Measurements from ENCODE around the gene ATP8B1.
A peak's percentile ranks its signal among the peaks of the same experiment; 100 is the strongest.
"Not testable (repeated sequence)": the region's sequence is repeated elsewhere in the genome, so short reads cannot be mapped to it uniquely, and the experiment has no call there.

ATP8B1 gene

GRCh38 chr18:57764995-57765394 is 38.1 kb downstream of the ATP8B1 start:
- DNase-seq (ENCODE audit: low read depth): no peak

GRCh38 chr18:57764087-57764486 is 39.0 kb downstream of the ATP8B1 start:
- DNase-seq (ENCODE audit: low read depth): no peak

- DNase-seq (ENCODE audit: low read depth): no peak
These were observed 40.4 kb downstream of the ATP8B1 start for GRCh38 chr18:57762686-57763085.

DNA sequence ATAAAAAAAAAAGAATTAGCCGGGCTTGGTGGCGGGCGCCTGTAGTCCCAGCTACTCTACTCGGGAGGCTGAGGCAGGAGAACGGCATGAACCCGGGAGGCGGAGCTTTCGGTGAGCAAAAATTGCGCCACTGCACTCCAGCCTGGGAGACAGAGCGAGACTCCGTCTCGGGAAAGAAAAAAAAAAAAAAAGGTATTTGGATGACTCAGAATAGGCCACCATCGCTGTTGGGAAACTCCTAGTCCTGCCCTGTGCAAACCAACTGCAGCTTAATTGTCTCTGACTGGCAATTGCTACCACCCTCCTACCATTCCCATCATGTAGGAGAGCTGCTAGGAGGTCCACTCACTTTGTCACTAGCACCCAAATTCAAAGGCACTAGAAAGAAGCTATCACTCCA is 43.5 kb downstream of the ATP8B1 start:
- no peak for DNase-seq (ENCODE audit: low read depth)

DNA sequence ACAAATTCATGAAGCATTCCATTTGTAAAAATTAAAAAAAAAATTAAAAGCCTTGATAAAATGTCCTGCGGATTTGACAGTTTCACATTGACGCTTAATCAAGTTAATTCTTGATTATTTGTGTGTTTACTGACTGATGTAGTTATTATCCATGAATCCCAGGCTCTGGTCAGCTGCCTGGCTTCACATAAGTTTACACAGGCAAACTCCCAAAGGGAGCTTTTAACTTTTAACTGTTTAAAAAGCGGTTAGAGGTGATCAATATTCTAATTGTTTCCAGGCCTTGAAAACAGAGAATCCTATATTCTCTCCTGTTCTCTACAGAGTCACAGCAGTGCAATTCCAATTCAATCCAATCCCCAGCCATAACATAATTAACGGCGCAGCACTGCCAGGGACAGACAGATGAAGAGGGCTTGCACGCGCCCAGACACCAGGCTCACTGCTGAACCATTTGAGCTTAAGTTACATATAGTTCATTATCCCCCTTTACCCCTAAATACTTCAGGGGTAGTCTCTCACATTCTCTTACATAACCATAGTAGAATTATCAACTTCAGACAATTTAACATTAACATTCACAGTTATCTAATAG is 47.5 kb downstream of the ATP8B1 start:
- no peak for DNase-seq (ENCODE audit: low read depth)

- no peak for DNase-seq (ENCODE audit: low read depth)
These were observed 48.4 kb downstream of the ATP8B1 start for GRCh38 chr18:57754577-57755338.

- no peak for DNase-seq (ENCODE audit: low read depth)
These were observed 50.1 kb downstream of the ATP8B1 start for GRCh38 chr18:57753063-57753462.

GRCh38 chr18:57749604-57749970 is 53.5 kb downstream of the ATP8B1 start:
- no peak for DNase-seq (ENCODE audit: low read depth)

- DNase-seq (ENCODE audit: low read depth): no peak
These were observed 54.1 kb downstream of the ATP8B1 start for GRCh38 chr18:57748770-57749603.

GRCh38 chr18:57747809-57748680 is 55.1 kb downstream of the ATP8B1 start:
- DNase-seq (ENCODE audit: low read depth): no peak

- no peak for DNase-seq (ENCODE audit: low read depth)
These were observed 58.9 kb downstream of the ATP8B1 start for GRCh38 chr18:57744211-57744694.

DNA sequence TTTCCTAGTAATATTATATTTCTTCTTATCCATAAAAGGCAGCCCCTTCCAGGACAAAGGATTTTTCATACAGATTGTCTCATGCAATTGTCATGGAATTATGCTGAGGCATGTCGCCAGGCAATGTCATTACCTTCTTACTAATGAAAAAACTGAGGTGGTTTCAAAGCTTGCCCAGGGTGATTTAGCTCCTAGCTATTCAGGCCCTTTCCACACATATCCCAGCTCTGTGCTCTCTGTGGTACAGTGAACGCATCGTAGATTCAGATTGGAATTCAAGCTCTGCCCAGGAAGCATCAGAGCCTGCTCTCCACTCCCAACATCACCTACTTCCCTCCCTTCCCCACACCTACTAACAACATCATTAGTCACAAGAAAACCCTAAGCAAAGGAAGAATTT is 60.1 kb downstream of the ATP8B1 start:
- no peak for DNase-seq (ENCODE audit: low read depth)

GRCh38 chr18:57741273-57741672 is 61.8 kb downstream of the ATP8B1 start:
- no peak for DNase-seq (ENCODE audit: low read depth)

DNA sequence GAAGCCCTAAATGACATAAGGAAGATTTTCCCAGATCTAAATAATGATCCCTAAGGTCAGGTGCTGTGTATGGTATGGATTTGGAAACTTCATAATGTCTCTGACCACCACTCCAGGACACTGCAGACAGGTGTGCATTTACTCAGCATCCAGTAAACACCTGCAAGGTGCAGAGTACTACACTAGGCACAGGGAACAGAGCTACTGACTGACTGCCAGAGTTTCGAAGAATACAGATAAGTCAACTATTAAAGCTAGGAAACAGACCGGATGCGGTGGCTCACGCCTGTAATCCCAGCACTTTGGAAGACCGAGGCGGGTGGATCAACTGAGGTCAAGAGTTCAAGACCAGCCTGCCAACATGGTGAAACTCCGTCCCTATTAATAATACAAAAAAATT is 65.0 kb downstream of the ATP8B1 start:
- DNase-seq (ENCODE audit: low read depth): no peak

GRCh38 chr18:57737400-57738060 is 65.6 kb downstream of the ATP8B1 start:
- DNase-seq (ENCODE audit: low read depth): peak; percentile 85

GRCh38 chr18:57735042-57735441 is 68.1 kb downstream of the ATP8B1 start:
- not testable (repeated sequence) for DNase-seq (ENCODE audit: low read depth)

DNA sequence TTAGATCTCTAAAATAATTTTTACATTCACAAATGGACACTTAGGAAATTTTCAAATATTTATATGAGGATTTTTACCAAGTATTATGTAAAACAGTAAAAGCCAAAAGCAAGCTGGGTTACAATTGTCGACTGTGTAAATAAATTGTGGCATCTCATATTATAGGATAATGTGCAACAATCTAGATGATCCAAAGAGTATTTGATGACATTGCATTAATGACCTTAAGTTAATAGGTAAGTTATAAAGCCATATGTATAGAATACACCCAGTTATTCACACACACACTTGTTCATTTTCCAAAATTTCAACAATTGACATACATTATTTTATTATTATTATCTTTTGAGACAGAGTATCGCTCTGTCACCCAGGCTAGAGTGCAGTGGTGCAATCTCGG is 69.3 kb downstream of the ATP8B1 start:
- no peak for DNase-seq (ENCODE audit: low read depth)

- no peak for DNase-seq (ENCODE audit: low read depth)
These were observed 73.0 kb downstream of the ATP8B1 start for GRCh38 chr18:57730146-57730545.

DNA sequence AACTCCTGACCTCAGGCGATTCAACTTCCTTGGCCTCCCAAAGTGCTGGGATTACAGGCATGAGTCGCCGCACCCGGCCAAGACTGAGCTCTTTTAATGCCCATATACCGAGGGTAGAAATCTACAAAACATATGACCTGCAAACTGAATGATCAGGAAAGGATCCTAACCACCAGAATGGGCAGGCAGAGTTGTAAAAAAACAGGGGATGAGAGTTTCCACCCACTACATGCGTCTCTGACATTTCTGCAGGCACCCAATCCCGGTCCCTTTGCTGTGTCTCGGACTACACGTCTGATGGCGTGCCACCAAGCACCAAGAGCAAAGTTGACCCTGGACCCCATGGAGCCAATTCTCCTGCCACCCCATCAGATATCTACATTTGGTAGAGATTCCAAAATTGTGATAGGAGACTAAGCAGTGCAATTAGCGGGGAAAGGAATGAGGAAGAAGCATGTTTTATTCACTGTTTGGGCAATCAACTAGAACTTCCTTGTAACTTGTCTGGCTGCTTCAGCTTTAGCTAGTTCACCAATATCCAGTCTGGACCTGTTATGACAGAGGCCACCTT is 74.1 kb downstream of the ATP8B1 start:
- DNase-seq (ENCODE audit: low read depth): no peak

DNA sequence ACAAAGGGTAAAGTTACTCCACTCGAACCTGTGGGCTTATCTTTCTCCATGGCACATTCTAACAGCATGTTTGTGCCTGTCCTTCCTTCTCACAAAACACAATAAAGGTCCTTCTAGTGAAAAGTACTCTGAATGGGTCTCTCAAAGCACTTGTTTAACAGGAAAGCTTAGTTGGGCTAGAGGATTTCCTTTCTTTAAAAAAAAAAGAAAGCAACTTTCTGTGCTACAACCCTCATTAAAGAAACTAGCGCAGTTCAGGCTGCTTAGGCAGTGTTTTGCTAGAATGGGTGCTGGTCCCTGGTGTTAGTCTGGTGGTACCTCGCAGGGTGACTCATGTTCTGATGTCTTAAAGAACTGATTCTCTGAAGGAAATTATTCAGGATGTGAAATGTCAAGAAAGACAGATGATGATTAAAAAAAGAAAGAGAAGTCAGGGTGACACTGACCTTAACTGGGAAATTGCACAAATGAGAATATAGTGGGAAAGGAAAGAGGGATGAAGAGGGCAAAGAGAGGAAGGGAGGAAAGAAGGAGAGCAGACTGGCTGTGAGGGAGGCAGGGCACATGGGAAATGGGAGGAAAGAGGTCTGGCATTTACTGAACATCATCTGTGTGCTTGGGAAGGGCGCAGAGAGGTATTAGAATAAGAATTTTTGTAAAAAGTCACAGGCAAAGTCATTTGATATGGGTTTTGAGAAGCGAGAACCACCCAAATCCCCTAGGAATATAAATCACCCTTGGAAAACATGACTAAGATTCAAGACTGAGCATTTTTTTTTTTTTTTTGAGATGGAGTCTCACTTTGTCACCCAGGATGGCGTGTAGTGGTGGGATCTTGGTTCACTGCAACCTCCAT is 74.9 kb downstream of the ATP8B1 start:
- no peak for DNase-seq (ENCODE audit: low read depth)
